Astrocyte (in vitro differentiated cells and primary cell): ENCODE data around the gene HTRA2. TPM values are rescaled to one million over a fixed set of nuclear protein-coding genes. Genes with fewer than 3 reads are reported as not detected.

Experiments
- DNase-seq: peaks from one replicate; pipeline ENCODE4 v3.0.0-alpha.2; 2010; ENCODE audit warnings: low read depth
- FAIRE-seq: peaks from 2 replicates; lab custom pipeline; 2011; peaks lifted over from hg19 to GRCh38; lab: Jason Lieb, UNC
- H2AFZ ChIP-seq: 2 replicates; pipeline ENCODE4 v1.6.0; 2012; ENCODE audit warnings: low read depth, low read length, inconsistent platforms
- H3K27ac ChIP-seq: 2 replicates; pipeline ENCODE4 v1.5.1; 2011; ENCODE audit warnings: low read depth, low read length, inconsistent platforms
- H3K27me3 ChIP-seq: 2 replicates; pipeline ENCODE4 v1.6.0; 2011; ENCODE audit warnings: low read length, inconsistent platforms; ENCODE audit not compliant: insufficient read depth
- H3K36me3 ChIP-seq: 2 replicates; pipeline ENCODE4 v1.5.1; 2011; ENCODE audit warnings: low read length, inconsistent platforms; ENCODE audit not compliant: insufficient read depth
- H3K4me1 ChIP-seq: 2 replicates; pipeline ENCODE4 v1.5.1; 2011; ENCODE audit warnings: low read length, inconsistent platforms; ENCODE audit not compliant: insufficient read depth
- H3K4me2 ChIP-seq: 2 replicates; pipeline ENCODE4 v1.6.0; 2012; ENCODE audit warnings: low read length, inconsistent platforms
- H3K4me3 ChIP-seq: 2 replicates; pipeline ENCODE4 v1.5.1; 2011; ENCODE audit warnings: low read depth, mild to moderate bottlenecking, low read length, inconsistent platforms; ENCODE audit not compliant: insufficient read depth
- H3K79me2 ChIP-seq: 2 replicates; pipeline ENCODE4 v1.6.0; 2012; ENCODE audit warnings: mild to moderate bottlenecking, low read length, inconsistent platforms; ENCODE audit not compliant: insufficient read depth
- H3K9ac ChIP-seq: 2 replicates; pipeline ENCODE4 v1.6.0; 2012; ENCODE audit warnings: mild to moderate bottlenecking, low read length, inconsistent platforms
- H3K9me3 ChIP-seq: 2 replicates; pipeline ENCODE4 v1.5.1; 2012; ENCODE audit warnings: low read depth, mild to moderate bottlenecking, low read length, inconsistent platforms; ENCODE audit not compliant: insufficient read depth
- H4K20me1 ChIP-seq: 2 replicates; pipeline ENCODE4 v1.6.0; 2012; ENCODE audit warnings: low read length, inconsistent platforms; ENCODE audit not compliant: insufficient read depth
- H3K27ac Mint-ChIP-seq: one replicate; pipeline ENCODE4 v1.8.0; 2021; ENCODE audit warnings: mild to moderate bottlenecking, mixed read lengths; ENCODE audit not compliant: unreplicated experiment
- H3K27me3 Mint-ChIP-seq: one replicate; pipeline ENCODE4 v1.8.0; 2021; ENCODE audit warnings: low read depth, mixed read lengths; ENCODE audit not compliant: unreplicated experiment
- H3K36me3 Mint-ChIP-seq: one replicate; pipeline ENCODE4 v1.8.0; 2021; ENCODE audit warnings: low read depth, mixed read lengths; ENCODE audit not compliant: unreplicated experiment
- H3K4me1 Mint-ChIP-seq: one replicate; pipeline ENCODE4 v1.8.0; 2021; ENCODE audit warnings: low read depth, mixed read lengths; ENCODE audit not compliant: unreplicated experiment
- H3K4me3 Mint-ChIP-seq: one replicate; pipeline ENCODE4 v1.8.0; 2021; ENCODE audit warnings: mild to moderate bottlenecking, moderate library complexity, mixed read lengths; ENCODE audit not compliant: unreplicated experiment
- H3K9me3 Mint-ChIP-seq: one replicate; pipeline ENCODE4 v1.8.0; 2021; ENCODE audit warnings: mild to moderate bottlenecking, mixed read lengths; ENCODE audit not compliant: unreplicated experiment
- CTCF ChIP-seq: IDR thresholded peaks from 2 replicates; pipeline ENCODE4 v1.5.1; 2011; ENCODE audit warnings: low read depth, mild to moderate bottlenecking, inconsistent platforms, low read length, moderate library complexity; ENCODE audit not compliant: insufficient read depth
- EZH2 ChIP-seq: IDR thresholded peaks from 2 replicates; pipeline ENCODE4 v1.6.1; 2012; ENCODE audit warnings: mild to moderate bottlenecking, low read length, inconsistent platforms; ENCODE audit not compliant: insufficient read depth
- total RNA-seq: library from RNA; stranded (reverse); gene quantifications from 2 replicates; pipeline ENCODE4 v1.2.1, GENCODE V29; 2021

The HTRA2 gene
- total RNA-seq, 1 donor from 2014 or later: 24.4 TPM

GRCh38 chr2:74525717-74526648 lies 3.8 kb upstream of the HTRA2 start, which contains the start of gene DQX1:
DQX1 (minus strand) TSS chr2:74526231; CDS start chr2:74525729, 502 bp downstream.
- Histone ChIP-seq H2AFZ (no peak within 1 kb of the TSS), H3K4me2 (no peak within 1 kb of the TSS), H3K36me3 (peaks cover 19% of the 10 kb centered on the region), H3K9ac (no peak within 1 kb of the TSS), H3K4me1 (peaks cover 16% of the 10 kb centered on the region), H3K9me3 (no peaks in the 10 kb centered on the region), H3K27me3 (peaks cover under 1% of the 10 kb centered on the region), H3K4me3 (no peak within 1 kb of the TSS), H3K79me2 (peaks cover 41% of the 10 kb centered on the region), H4K20me1 (peaks cover 26% of the 10 kb centered on the region), H3K27ac (no peak within 1 kb of the TSS)
- H3K9me3 Mint-ChIP-seq: peaks cover 5% of the 10 kb centered on the region
- peaks cover 11% of the 10 kb centered on the region for H3K36me3 Mint-ChIP-seq
- peaks cover 8% of the 10 kb centered on the region for H3K4me1 Mint-ChIP-seq
- TF ChIP-seq CTCF (no peak), EZH2 (no peak)
- FAIRE-seq (no peak), DNase-seq (no peak)
- peaks cover 24% of the 10 kb centered on the region for H3K27me3 Mint-ChIP-seq
- no peak within 1 kb of the TSS for H3K4me3 Mint-ChIP-seq
- no peak within 1 kb of the TSS for H3K27ac Mint-ChIP-seq

- Mint-ChIP-seq H3K27ac (no peak overlapping the region), H3K27me3 (peaks cover 18% of the 10 kb centered on the region), H3K36me3 (peaks cover 11% of the 10 kb centered on the region), H3K9me3 (peaks cover 5% of the 10 kb centered on the region), H3K4me3 (no peak overlapping the region), H3K4me1 (peaks cover 11% of the 10 kb centered on the region)
- DNase-seq: no peak
- H2AFZ ChIP-seq: no peak overlapping the region
- peaks cover 34% of the 10 kb centered on the region for H4K20me1 ChIP-seq
- H3K27me3 ChIP-seq: no peaks in the 10 kb centered on the region
- FAIRE-seq: no peak
- H3K4me2 ChIP-seq: no peak overlapping the region
- H3K4me1 ChIP-seq: peaks cover 19% of the 10 kb centered on the region
- no peak overlapping the region for H3K27ac ChIP-seq
- H3K9ac ChIP-seq: no peak overlapping the region
- no peak overlapping the region for H3K4me3 ChIP-seq
- no peaks in the 10 kb centered on the region for H3K9me3 ChIP-seq
- H3K36me3 ChIP-seq: peaks cover 19% of the 10 kb centered on the region
- peaks cover 41% of the 10 kb centered on the region for H3K79me2 ChIP-seq
- TF ChIP-seq CTCF (no peak), EZH2 (no peak)
Observed at GRCh38 chr2:74526649-74527230, 3.0 kb upstream of the HTRA2 start.
